ENCODE measurements around the gene DEFB124.

- TF ChIP-seq POLR2A (IDR thresholded peaks at IDR 0.05) (no peak), CTCF (IDR thresholded peaks at IDR 0.05) (no peak)
Measured at GRCh38 chr20:31454361-31454760, 20.6 kb downstream of the DEFB124 start.

Data from tibial nerve (tissue), 3 donors.